Measurements from ENCODE around the gene GANC.

DNA sequence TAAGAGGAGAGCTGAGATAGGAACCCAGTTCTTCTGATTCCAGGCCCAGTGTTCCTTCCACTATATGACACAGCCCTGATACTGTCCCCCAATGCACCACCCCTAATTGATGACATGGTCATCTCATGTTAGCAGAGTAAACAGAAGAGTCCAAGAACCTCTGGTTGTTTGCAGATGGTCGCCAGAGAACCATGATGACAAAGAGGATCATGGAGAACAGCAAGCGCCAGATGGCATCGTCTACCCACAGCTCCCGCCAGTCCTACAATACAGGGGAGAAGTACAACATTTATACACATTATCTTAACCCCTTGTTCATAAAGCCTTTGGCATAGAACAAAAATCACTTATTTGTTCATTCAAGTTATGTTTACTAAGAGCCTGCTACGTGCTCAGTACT, 46.4 kb upstream of the GANC start:
- TF ChIP-seq, protein P1, sequence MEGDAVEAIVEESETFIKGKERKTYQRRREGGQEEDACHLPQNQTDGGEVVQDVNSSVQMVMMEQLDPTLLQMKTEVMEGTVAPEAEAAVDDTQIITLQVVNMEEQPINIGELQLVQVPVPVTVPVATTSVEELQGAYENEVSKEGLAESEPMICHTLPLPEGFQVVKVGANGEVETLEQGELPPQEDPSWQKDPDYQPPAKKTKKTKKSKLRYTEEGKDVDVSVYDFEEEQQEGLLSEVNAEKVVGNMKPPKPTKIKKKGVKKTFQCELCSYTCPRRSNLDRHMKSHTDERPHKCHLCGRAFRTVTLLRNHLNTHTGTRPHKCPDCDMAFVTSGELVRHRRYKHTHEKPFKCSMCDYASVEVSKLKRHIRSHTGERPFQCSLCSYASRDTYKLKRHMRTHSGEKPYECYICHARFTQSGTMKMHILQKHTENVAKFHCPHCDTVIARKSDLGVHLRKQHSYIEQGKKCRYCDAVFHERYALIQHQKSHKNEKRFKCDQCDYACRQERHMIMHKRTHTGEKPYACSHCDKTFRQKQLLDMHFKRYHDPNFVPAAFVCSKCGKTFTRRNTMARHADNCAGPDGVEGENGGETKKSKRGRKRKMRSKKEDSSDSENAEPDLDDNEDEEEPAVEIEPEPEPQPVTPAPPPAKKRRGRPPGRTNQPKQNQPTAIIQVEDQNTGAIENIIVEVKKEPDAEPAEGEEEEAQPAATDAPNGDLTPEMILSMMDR (IDR thresholded peaks at IDR 0.05; ENCODE audit: low read depth, low read length), result no peak
- no peak for TF ChIP-seq EZH2phosphoT487 (IDR thresholded peaks at IDR 0.05; ENCODE audit: low read depth)

Measured in OCI-LY3 (cell line).